Measurements from ENCODE around the gene FOXP1. TPM values are rescaled to one million over a fixed set of nuclear protein-coding genes. Genes with fewer than 3 reads are reported as not detected.
A peak's percentile ranks its signal among the peaks of the same experiment; 100 is the strongest.

Gene FOXP1
- total RNA-seq, 4 donors from 2014 or later, result 13.2 to 46.6 (median 29.2) TPM

GRCh38 chr3:71548705-71549384 lies 34.7 kb downstream of the FOXP1 start:
- no peak for DNase-seq
- TF ChIP-seq POLR2A (IDR thresholded peaks at IDR 0.05), result no peak
- TF ChIP-seq, protein P1, sequence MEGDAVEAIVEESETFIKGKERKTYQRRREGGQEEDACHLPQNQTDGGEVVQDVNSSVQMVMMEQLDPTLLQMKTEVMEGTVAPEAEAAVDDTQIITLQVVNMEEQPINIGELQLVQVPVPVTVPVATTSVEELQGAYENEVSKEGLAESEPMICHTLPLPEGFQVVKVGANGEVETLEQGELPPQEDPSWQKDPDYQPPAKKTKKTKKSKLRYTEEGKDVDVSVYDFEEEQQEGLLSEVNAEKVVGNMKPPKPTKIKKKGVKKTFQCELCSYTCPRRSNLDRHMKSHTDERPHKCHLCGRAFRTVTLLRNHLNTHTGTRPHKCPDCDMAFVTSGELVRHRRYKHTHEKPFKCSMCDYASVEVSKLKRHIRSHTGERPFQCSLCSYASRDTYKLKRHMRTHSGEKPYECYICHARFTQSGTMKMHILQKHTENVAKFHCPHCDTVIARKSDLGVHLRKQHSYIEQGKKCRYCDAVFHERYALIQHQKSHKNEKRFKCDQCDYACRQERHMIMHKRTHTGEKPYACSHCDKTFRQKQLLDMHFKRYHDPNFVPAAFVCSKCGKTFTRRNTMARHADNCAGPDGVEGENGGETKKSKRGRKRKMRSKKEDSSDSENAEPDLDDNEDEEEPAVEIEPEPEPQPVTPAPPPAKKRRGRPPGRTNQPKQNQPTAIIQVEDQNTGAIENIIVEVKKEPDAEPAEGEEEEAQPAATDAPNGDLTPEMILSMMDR (IDR thresholded peaks at IDR 0.05 in 4 of 5, conservative IDR thresholded peaks at IDR 0.05 in 1 of 5), result no peak
- no peak for ATAC-seq
- in situ Hi-C loops (cut with MboI; ENCODE audit: low sequenced_read_pairs in 4 of 4), result no loop called here
- H3K36me3 ChIP-seq, result no peaks in the 10 kb centered on the region
- no peaks in the 10 kb centered on the region for H3K4me1 ChIP-seq
- H3K27ac ChIP-seq, result no peak overlapping the region
- no peaks in the 10 kb centered on the region for H3K27me3 ChIP-seq
- intact Hi-C loops (cut with DNase I; ENCODE audit: low total_unique reads), result no loop called here
- H3K4me3 ChIP-seq, result no peak overlapping the region
- H3K9me3 ChIP-seq, result no peaks in the 10 kb centered on the region

GRCh38 chr3:71547249-71548198 lies 36.0 kb downstream of the FOXP1 start:
- no peak for TF ChIP-seq POLR2A (IDR thresholded peaks at IDR 0.05)
- TF ChIP-seq, protein P1 (IDR thresholded peaks at IDR 0.05 in 4 of 5, conservative IDR thresholded peaks at IDR 0.05 in 1 of 5), result no peak
- peaks cover 9 to 11% of the 10 kb centered on the region in 2 donors for H3K4me1 ChIP-seq
- no peak overlapping the region for H3K27ac ChIP-seq
- H3K27me3 ChIP-seq, result no peaks in the 10 kb centered on the region
- H3K36me3 ChIP-seq, result no peaks in the 10 kb centered on the region
- no peak overlapping the region for H3K4me3 ChIP-seq
- in situ Hi-C loops (cut with MboI; ENCODE audit: low sequenced_read_pairs in 4 of 4) (no loop called here), intact Hi-C loops (cut with DNase I; ENCODE audit: low total_unique reads) (no loop called here)
- DNase-seq (no peak), ATAC-seq (peak in 1 of 2 donors; percentile 27)
- H3K9me3 ChIP-seq, result no peaks in the 10 kb centered on the region

GRCh38 chr3:71546821-71547220 lies 36.7 kb downstream of the FOXP1 start:
- ATAC-seq, result no peak
- Histone ChIP-seq H3K27ac (no peak overlapping the region), H3K4me1 (peaks cover 15 to 18% of the 10 kb centered on the region in 2 donors)

GRCh38 chr3:71545330-71545729 lies 38.2 kb downstream of the FOXP1 start:
- no peak for ATAC-seq
- peaks cover 17 to 23% of the 10 kb centered on the region in 2 donors for H3K4me1 ChIP-seq

More at GRCh38 chr3:71546821-71547220, 36.7 kb downstream of the FOXP1 start:
- DNase-seq, result no peak
- Histone ChIP-seq H3K4me3 (no peak overlapping the region), H3K36me3 (no peaks in the 10 kb centered on the region), H3K27me3 (no peaks in the 10 kb centered on the region), H3K9me3 (no peaks in the 10 kb centered on the region)
- TF ChIP-seq POLR2A (IDR thresholded peaks at IDR 0.05), result no peak
- TF ChIP-seq, protein P1 (IDR thresholded peaks at IDR 0.05 in 4 of 5, conservative IDR thresholded peaks at IDR 0.05 in 1 of 5), result no peak
- in situ Hi-C loops (cut with MboI; ENCODE audit: low sequenced_read_pairs in 4 of 4), result no loop called here
- intact Hi-C loops (cut with DNase I; ENCODE audit: low total_unique reads), result no loop called here

More at GRCh38 chr3:71545330-71545729, 38.2 kb downstream of the FOXP1 start:
- in situ Hi-C loops (cut with MboI; ENCODE audit: low sequenced_read_pairs in 4 of 4) (no loop called here), intact Hi-C loops (cut with DNase I; ENCODE audit: low total_unique reads) (no loop called here)
- TF ChIP-seq POLR2A (IDR thresholded peaks at IDR 0.05), result no peak
- TF ChIP-seq, protein P1 (IDR thresholded peaks at IDR 0.05 in 4 of 5, conservative IDR thresholded peaks at IDR 0.05 in 1 of 5), result no peak
- no peaks in the 10 kb centered on the region for H3K27me3 ChIP-seq
- H3K9me3 ChIP-seq, result no peaks in the 10 kb centered on the region
- no peaks in the 10 kb centered on the region for H3K36me3 ChIP-seq
- H3K4me3 ChIP-seq, result no peak overlapping the region
- DNase-seq, result no peak
- no peak overlapping the region for H3K27ac ChIP-seq
